ENCODE data around the gene ADARB1. TPM values are rescaled to one million over a fixed set of nuclear protein-coding genes. Genes with fewer than 3 reads are reported as not detected.

The ADARB1 gene
- total and polyA plus RNA-seq, 9 of the 15 experiments (the other 6 are each of a cell fraction or from before 2014, with no cell fraction given): 6.7 to 16.0 (median 8.3) TPM

DNA sequence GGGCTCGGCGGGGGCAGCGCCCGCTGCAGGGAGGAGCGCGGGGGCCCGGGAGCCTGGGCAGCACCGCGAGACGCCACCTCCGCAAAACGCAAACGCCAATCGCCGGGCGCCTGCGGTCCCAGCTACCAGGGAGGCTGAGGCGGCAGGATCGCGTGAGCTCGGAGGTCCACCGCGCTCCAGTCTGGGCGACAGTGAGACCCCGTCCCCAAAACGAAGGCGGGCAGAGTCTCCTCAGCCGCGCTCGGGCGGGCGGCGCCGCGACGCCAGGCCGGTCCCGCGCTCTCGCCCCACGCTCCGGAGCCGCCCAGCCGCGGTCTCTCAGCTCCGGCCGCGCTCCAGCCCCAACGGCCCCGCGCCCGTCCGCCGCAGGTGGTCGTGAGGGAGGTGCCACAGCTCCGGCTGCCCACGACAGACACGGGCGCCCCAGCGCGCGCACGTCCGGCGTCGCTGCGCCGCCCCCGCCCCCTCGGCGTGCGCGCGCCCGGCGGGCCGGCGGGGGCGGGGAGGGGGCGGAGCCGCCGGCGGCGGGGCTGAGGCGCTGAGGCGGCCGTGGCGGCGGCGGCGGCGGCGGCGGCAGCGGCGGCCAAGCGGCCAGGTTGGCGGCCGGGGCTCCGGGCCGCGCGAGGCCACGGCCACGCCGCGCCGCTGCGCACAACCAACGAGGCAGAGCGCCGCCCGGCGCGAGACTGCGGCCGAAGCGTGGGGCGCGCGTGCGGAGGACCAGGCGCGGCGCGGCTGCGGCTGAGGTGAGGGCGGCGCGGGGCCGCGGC is at the start of gene ADARB1 (continued):
- TF ChIP-seq ETV5 (CRISPR knock-in tag; IDR thresholded peaks at IDR 0.05; ENCODE audit: low read depth): no peak
- no peak for TF ChIP-seq ATF1 (CRISPR knock-in tag; IDR thresholded peaks at IDR 0.05)
- 0 out of 2 replicates have a peak, but pooled peaks have one; percentile 6 for TF ChIP-seq ATF1 (tag; IDR thresholded peaks at IDR 0.05)
- TF ChIP-seq KHSRP (IDR thresholded peaks at IDR 0.05): no peak
- TF ChIP-seq, protein P1, sequence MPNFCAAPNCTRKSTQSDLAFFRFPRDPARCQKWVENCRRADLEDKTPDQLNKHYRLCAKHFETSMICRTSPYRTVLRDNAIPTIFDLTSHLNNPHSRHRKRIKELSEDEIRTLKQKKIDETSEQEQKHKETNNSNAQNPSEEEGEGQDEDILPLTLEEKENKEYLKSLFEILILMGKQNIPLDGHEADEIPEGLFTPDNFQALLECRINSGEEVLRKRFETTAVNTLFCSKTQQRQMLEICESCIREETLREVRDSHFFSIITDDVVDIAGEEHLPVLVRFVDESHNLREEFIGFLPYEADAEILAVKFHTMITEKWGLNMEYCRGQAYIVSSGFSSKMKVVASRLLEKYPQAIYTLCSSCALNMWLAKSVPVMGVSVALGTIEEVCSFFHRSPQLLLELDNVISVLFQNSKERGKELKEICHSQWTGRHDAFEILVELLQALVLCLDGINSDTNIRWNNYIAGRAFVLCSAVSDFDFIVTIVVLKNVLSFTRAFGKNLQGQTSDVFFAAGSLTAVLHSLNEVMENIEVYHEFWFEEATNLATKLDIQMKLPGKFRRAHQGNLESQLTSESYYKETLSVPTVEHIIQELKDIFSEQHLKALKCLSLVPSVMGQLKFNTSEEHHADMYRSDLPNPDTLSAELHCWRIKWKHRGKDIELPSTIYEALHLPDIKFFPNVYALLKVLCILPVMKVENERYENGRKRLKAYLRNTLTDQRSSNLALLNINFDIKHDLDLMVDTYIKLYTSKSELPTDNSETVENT (CRISPR knock-in tag; IDR thresholded peaks at IDR 0.05): peak; percentile 99
- TF ChIP-seq OTX1 (CRISPR knock-in tag; IDR thresholded peaks at IDR 0.05): peak; percentile 86
- TF ChIP-seq SNRNP70 (optimal IDR thresholded peaks at IDR 0.05; ENCODE audit: low read depth, low read length): peak; percentile 94
- TF ChIP-seq, protein P2, sequence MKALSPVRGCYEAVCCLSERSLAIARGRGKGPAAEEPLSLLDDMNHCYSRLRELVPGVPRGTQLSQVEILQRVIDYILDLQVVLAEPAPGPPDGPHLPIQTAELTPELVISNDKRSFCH (CRISPR knock-in tag; IDR thresholded peaks at IDR 0.05): no peak
- TF ChIP-seq, protein P2 (tag; IDR thresholded peaks at IDR 0.05): peak; percentile 28; the same call in 1 of the 2 replicates
- TF ChIP-seq NR2C2 (CRISPR knock-in tag; IDR thresholded peaks at IDR 0.05): no peak
- TF ChIP-seq NR2C2 (tag; IDR thresholded peaks at IDR 0.05): no peak
- TF ChIP-seq, protein P3, sequence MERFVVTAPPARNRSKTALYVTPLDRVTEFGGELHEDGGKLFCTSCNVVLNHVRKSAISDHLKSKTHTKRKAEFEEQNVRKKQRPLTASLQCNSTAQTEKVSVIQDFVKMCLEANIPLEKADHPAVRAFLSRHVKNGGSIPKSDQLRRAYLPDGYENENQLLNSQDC (CRISPR knock-in tag; IDR thresholded peaks at IDR 0.05): peak; percentile 98
- TF ChIP-seq, protein P4, sequence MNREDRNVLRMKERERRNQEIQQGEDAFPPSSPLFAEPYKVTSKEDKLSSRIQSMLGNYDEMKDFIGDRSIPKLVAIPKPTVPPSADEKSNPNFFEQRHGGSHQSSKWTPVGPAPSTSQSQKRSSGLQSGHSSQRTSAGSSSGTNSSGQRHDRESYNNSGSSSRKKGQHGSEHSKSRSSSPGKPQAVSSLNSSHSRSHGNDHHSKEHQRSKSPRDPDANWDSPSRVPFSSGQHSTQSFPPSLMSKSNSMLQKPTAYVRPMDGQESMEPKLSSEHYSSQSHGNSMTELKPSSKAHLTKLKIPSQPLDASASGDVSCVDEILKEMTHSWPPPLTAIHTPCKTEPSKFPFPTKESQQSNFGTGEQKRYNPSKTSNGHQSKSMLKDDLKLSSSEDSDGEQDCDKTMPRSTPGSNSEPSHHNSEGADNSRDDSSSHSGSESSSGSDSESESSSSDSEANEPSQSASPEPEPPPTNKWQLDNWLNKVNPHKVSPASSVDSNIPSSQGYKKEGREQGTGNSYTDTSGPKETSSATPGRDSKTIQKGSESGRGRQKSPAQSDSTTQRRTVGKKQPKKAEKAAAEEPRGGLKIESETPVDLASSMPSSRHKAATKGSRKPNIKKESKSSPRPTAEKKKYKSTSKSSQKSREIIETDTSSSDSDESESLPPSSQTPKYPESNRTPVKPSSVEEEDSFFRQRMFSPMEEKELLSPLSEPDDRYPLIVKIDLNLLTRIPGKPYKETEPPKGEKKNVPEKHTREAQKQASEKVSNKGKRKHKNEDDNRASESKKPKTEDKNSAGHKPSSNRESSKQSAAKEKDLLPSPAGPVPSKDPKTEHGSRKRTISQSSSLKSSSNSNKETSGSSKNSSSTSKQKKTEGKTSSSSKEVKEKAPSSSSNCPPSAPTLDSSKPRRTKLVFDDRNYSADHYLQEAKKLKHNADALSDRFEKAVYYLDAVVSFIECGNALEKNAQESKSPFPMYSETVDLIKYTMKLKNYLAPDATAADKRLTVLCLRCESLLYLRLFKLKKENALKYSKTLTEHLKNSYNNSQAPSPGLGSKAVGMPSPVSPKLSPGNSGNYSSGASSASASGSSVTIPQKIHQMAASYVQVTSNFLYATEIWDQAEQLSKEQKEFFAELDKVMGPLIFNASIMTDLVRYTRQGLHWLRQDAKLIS (CRISPR knock-in tag; IDR thresholded peaks at IDR 0.05): peak; percentile 73; the same call in 1 of the 2 replicates
- TF ChIP-seq, protein P5, sequence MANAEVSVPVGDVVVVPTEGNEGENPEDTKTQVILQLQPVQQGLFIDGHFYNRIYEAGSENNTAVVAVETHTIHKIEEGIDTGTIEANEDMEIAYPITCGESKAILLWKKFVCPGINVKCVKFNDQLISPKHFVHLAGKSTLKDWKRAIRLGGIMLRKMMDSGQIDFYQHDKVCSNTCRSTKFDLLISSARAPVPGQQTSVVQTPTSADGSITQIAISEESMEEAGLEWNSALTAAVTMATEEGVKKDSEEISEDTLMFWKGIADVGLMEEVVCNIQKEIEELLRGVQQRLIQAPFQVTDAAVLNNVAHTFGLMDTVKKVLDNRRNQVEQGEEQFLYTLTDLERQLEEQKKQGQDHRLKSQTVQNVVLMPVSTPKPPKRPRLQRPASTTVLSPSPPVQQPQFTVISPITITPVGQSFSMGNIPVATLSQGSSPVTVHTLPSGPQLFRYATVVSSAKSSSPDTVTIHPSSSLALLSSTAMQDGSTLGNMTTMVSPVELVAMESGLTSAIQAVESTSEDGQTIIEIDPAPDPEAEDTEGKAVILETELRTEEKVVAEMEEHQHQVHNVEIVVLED (CRISPR knock-in tag; IDR thresholded peaks at IDR 0.05): peak; percentile 97
- peak; percentile 99 for TF ChIP-seq PTBP1 (IDR thresholded peaks at IDR 0.05; ENCODE audit: low read depth, low read length)
- peak; percentile 98 for TF ChIP-seq HNRNPH1 (optimal IDR thresholded peaks at IDR 0.05; ENCODE audit: low read depth, low read length)
- no peak for TF ChIP-seq FOS (IDR thresholded peaks at IDR 0.05; ENCODE audit: extremely low read depth, insufficient read length)
- TF ChIP-seq RBM25 (IDR thresholded peaks at IDR 0.05; ENCODE audit: low read depth, low read length, severe bottlenecking): no peak
- TF ChIP-seq ZNF347 (CRISPR knock-in tag; IDR thresholded peaks at IDR 0.05; ENCODE audit: low read depth): 0 out of 2 replicates have a peak, but pooled peaks have one; percentile 16
- TF ChIP-seq HDAC3 (IDR thresholded peaks at IDR 0.05; ENCODE audit: borderline replicate concordance, partially characterized antibody): no peak

Data from K562 (cell line).